Kidney capillary endothelial cell (primary cell): Measurements from ENCODE around the gene CCDC174.

Source experiments
- DNase-seq: peaks from one replicate; pipeline ENCODE4 v3.0.0-alpha.2; 2018; ENCODE audit warnings: low spot score

Gene CCDC174

DNA sequence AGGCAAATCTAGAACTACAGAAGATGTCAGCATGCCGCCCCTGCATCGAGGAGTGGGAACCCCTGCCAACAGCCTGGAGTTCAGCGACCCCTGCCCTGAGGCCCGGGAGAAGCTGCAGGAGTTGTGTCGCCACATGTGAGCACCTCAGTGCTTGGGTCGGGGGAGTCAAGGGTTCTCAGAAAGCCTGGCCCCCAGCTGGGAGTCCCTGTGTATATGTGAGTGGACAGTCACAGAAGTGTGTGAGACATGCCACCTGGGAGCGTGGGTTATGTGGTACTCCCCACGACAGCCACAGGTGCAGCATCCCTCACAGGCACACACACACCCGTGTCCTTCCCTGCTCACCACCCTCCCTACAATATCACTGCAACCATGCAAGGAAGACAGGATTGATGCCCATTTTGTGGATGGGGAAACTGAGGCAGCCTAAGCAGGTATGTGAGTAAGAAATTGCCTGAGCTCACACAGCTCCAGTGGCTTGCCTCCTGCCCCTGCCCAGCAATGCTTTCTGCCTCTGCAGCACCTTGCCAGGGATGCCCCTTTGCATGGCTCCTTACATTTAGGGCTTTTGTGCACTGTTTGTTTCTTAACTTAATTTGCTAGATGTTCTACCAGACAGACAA, 51.7 kb downstream of the CCDC174 start:
- DNase-seq: no peak

- no peak for DNase-seq
Observed at GRCh38 chr3:14703791-14704190, 52.2 kb downstream of the CCDC174 start.

DNA sequence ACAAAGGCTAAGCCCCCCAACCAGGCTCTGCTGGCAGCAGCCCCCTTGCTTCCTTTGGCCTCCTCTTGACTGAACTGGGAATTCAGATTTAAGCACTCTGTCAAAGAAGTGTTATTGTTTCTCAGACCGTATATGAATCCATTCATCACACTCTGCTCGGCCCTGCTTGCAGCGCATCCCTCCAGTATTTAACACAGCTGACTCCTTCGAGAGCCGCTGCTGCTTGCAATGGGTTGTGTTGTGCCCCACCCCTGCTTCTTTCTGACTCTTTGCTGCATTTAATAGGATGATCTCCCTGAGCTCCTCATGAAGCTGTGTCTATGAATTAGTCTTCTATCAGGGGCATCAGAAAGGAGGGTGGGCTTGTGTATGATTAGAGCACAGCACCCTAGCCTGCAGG, 54.5 kb downstream of the CCDC174 start:
- no peak for DNase-seq

- DNase-seq: no peak
Observed at GRCh38 chr3:14716591-14716990, 65.0 kb downstream of the CCDC174 start.

DNA sequence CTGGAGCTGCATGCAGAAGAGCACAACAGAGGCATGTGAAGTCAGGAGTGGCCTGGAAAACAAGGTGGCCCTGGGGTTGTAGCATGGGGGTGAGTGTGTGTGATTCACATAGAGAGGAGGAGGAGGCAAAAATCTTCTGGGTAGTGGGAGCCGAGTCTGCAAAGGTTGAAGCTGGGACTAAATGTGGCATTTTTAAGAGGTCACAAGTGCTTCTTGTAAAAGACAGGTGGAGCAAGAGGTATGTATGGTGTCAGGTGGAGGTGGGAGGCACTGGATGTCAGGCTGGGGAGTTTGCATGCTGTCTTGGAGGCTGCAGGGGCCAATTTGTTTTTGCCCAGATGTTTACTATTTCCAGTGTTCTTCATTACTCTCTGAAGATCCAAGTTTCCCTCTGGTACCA, 65.7 kb downstream of the CCDC174 start:
- DNase-seq: no peak

DNA sequence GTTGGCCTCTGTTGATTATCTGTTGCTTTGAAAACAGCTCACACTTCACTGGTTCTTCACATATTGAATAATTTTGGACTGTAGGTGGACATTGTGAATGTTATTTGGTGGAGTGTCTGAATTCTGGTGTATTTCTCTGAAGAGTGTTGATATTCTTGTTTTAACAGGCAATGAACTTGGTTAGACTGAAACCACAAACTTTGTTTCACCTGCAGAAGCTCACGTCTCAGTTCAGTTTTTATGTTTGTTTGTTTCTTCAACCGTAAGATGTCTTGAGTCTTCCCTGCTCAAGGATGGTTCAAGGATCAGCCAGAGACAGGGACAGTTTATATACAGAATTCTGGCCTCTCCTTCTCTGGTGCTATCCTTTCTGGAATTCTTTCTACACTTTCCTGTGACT, 67.0 kb downstream of the CCDC174 start:
- no peak for DNase-seq

DNA sequence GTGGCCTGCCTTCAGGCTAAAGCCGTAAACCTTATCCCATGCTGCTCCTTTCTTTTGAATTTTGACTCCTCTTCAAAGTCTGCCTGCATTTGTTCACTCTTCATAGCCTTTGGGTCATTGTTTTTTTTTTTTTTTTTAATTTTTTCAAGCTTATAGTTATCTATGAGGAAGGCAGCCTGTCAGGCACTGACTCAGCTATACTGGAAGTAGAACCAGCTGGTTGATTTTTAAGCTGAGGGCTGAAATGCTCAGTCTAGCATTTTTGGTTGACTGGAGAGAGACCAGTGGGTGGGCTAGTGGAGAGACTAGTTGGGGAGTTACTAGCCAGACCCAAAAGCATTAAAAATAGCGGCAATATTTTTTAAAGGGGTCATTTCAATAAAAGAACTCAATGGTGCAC, 67.4 kb downstream of the CCDC174 start:
- no peak for DNase-seq

- DNase-seq: no peak
Observed at GRCh38 chr3:14721126-14721864, 69.7 kb downstream of the CCDC174 start.
